Iris pigment epithelial cell (primary cell): ENCODE measurements around the gene ANXA8L1.
A peak's percentile ranks its signal among the peaks of the same experiment; 100 is the strongest.
"Not testable (repeated sequence)": the region's sequence is repeated elsewhere in the genome, so short reads cannot be mapped to it uniquely, and the experiment has no call there.

ENCODE experiments used
- DNase-seq: peaks from one replicate; pipeline ENCODE4 v3.0.0-alpha.2; 2011; ENCODE audit warnings: low read depth

Gene ANXA8L1

GRCh38 chr10:46398212-46398886 lies 22.8 kb downstream of the ANXA8L1 start:
- peak; percentile 61 for DNase-seq

- DNase-seq, result not testable (repeated sequence)
Measured at GRCh38 chr10:46409556-46409955, 34.0 kb downstream of the ANXA8L1 start.

- not testable (repeated sequence) for DNase-seq
Measured at GRCh38 chr10:46411123-46411522, 35.5 kb downstream of the ANXA8L1 start.

GRCh38 chr10:46412665-46413064 lies 37.1 kb downstream of the ANXA8L1 start:
- not testable (repeated sequence) for DNase-seq

- not testable (repeated sequence) for DNase-seq
Measured at GRCh38 chr10:46415291-46415690, 39.7 kb downstream of the ANXA8L1 start.

- DNase-seq, result not testable (repeated sequence)
Measured at GRCh38 chr10:46418283-46418682, 42.7 kb downstream of the ANXA8L1 start.

- DNase-seq, result not testable (repeated sequence)
Measured at GRCh38 chr10:46419570-46420379, 44.2 kb downstream of the ANXA8L1 start.

GRCh38 chr10:46423550-46423949 lies 48.0 kb downstream of the ANXA8L1 start:
- DNase-seq, result not testable (repeated sequence)

- DNase-seq, result not testable (repeated sequence)
Measured at GRCh38 chr10:46440942-46441341, 65.4 kb downstream of the ANXA8L1 start.
